ENCODE results near the gene CCDC136. TPM values are rescaled to one million over a fixed set of nuclear protein-coding genes. Genes with fewer than 3 reads are reported as not detected.

CCDC136 gene
- total RNA-seq, 4 donors from 2014 or later: 0.35 to 35.5 (median 6.1) TPM

DNA sequence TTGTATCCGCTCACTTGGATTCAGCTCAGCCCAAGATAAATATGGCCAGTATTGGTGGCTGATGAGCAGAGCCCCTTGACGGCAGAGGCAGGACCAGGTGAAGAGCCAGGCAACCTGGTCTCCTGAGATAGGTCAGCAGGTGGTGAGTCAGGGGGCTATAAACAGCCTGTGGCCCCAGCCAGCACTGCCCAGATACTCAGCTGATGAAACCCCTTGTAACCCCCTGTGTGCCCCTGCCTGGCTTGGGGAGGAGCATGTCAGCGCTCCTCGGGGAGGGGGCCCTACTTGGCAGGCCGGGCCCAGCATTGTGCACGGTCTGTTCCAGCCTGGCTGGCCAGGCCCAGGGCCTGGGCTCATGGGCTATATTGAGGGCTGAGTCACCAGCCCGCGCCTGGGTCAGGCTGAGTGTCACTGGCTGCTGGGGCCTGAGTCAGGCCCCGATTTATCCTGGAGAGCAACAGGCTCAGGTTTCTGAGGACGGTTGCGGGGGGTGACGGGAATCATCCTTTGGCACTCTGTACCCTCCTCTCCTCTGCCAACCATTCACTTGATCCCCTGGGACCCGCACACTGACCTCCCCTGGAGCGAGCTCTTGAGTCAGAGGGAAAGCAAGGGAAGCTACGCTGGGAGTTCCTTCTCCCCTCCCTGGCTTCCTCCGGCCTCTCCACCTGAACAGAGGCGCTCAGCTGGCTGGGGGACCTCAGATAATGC, 35.6 kb downstream of the CCDC136 start:
- H3K4me1 ChIP-seq: peaks cover 0 to 23% (median 17%) of the 10 kb centered on the region in 4 donors
- peaks cover 0 to 8% of the 10 kb centered on the region in 2 donors for H3K27me3 ChIP-seq
- H3K9me3 ChIP-seq: no peaks in the 10 kb centered on the region
- DNase-seq: no peak
- TF ChIP-seq, protein P1, sequence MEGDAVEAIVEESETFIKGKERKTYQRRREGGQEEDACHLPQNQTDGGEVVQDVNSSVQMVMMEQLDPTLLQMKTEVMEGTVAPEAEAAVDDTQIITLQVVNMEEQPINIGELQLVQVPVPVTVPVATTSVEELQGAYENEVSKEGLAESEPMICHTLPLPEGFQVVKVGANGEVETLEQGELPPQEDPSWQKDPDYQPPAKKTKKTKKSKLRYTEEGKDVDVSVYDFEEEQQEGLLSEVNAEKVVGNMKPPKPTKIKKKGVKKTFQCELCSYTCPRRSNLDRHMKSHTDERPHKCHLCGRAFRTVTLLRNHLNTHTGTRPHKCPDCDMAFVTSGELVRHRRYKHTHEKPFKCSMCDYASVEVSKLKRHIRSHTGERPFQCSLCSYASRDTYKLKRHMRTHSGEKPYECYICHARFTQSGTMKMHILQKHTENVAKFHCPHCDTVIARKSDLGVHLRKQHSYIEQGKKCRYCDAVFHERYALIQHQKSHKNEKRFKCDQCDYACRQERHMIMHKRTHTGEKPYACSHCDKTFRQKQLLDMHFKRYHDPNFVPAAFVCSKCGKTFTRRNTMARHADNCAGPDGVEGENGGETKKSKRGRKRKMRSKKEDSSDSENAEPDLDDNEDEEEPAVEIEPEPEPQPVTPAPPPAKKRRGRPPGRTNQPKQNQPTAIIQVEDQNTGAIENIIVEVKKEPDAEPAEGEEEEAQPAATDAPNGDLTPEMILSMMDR (IDR thresholded peaks at IDR 0.05): no peak
- TF ChIP-seq POLR2A (IDR thresholded peaks at IDR 0.05): no peak
- no peaks in the 10 kb centered on the region for H3K36me3 ChIP-seq
- no peak overlapping the region for H3K4me3 ChIP-seq
- peak overlapping the region in 1 of 4 donors; percentile 60 for H3K27ac ChIP-seq

DNA sequence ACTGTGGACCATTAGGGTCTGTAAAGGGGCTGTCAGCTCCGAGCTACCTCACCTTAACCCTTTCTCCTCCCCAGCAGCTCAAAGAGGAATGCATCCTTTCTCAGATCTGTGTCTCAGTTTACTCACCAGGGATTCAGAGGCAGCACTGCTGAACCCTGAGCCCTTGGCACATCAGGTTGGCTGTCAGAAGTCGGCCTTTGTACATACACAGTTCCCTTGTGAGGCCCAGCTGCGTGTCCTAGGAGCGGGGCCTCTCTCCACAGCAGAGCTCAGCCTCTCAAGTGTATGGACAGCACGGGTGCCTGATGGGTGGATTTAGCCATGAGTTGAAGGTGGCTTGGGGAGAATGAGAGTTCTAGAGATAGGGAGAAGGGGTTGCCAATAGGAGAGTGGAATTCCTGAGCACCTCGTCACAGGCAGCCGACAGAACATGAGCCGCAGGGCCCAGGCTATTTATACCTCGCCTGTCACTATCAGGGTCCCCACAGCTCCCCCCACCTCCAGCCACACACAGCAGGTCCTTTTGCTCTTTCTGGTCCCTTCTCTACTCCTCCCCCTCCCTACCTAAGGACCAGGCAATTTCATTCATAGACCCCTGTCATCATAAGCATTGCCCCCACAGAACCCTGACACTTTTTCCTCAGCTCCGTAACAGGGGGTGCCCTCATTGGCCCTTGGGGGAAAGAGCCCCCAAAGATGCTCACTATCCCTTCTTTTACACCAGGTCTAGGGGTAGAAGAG, 36.4 kb downstream of the CCDC136 start:
- Histone ChIP-seq H3K27ac (peak overlapping the region in 1 of 4 donors; percentile 60), H3K27me3 (peaks cover 0 to 8% of the 10 kb centered on the region in 2 donors), H3K4me1 (peaks cover 0 to 23% (median 17%) of the 10 kb centered on the region in 4 donors), H3K36me3 (no peaks in the 10 kb centered on the region), H3K4me3 (no peak overlapping the region), H3K9me3 (no peaks in the 10 kb centered on the region)
- no peak for DNase-seq
- TF ChIP-seq, protein P1 (IDR thresholded peaks at IDR 0.05): no peak
- no peak for TF ChIP-seq POLR2A (IDR thresholded peaks at IDR 0.05)

DNA sequence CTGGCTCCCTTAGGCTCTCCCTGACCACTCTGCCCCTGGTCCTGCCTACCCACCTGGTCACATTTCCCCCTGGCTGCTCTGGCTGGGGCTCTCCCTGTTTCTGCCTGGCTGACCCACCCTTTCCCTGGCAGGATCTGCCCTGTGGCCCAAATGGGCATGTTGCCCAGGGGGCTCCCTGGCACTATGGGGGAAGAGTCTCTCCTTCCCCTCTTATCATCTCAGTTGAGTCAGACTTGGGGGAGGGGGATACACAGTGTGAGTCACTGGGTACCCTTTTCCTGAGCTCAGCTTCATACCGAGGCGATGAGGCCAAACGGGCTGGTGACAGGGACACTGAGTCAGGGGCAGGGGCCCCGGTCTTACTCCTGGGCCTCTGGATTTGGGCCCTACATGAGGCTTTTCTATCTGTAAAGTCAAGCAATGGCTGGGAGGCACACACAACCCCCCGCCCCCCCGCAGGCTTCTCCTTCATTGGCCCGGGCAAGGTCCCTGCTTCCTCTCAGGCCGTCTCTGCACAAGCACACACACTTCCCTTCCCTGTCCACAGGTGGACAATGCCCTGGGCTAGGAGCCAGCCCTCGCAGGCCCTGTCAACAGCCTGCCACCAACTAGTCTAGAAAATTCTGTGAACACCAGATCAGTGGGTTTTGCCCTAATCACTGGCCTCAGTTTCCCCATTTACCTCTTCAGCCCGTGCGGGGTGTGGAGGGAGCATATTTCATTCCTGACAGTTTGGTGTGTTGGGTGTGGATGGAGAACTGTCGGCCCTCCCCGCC, 37.8 kb downstream of the CCDC136 start:
- Histone ChIP-seq H3K9me3 (no peaks in the 10 kb centered on the region), H3K36me3 (no peaks in the 10 kb centered on the region), H3K4me1 (peaks cover 0 to 23% (median 17%) of the 10 kb centered on the region in 4 donors), H3K27me3 (peaks cover 0 to 8% of the 10 kb centered on the region in 2 donors), H3K27ac (peak overlapping the region in 2 of 4 donors; percentile 72 to 88), H3K4me3 (peak overlapping the region in 3 of 4 donors; percentile 55 to 63 (median 58))
- DNase-seq: peak in 1 of 3 donors; percentile 44
- no peak for TF ChIP-seq POLR2A (IDR thresholded peaks at IDR 0.05)
- TF ChIP-seq, protein P1 (IDR thresholded peaks at IDR 0.05): no peak

DNA sequence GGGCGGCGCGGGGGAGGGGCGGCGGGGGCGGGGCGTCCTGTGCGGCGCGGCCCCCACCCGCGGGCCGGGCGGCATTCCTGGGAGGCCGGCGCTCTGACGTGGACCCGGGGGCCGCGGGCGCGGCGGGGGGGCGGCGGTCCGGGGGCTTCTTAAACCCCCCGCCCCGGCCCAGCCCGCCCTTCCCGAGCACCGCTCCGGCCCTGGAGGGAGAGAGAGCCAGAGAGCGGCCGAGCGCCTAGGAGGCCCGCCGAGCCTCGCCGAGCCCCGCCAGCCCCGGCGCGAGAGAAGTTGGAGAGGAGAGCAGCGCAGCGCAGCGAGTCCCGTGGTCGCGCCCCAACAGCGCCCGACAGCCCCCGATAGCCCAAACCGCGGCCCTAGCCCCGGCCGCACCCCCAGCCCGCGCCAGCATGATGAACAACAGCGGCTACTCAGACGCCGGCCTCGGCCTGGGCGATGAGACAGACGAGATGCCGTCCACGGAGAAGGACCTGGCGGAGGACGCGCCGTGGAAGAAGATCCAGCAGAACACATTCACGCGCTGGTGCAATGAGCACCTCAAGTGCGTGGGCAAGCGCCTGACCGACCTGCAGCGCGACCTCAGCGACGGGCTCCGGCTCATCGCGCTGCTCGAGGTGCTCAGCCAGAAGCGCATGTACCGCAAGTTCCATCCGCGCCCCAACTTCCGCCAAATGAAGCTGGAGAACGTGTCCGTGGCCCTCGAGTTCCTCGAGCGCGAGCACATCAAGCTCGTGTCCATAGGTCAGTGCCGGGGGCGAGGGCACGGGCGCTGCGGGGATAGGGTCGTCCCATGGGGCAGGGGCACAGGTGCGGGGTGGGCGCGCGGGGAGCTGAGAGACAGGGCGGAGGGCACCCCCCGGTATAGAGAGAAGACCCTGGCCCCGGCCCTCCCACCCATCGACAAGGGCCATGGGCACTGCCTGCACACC, 38.7 kb downstream of the CCDC136 start, which contains the start of gene FLNC:
Gene FLNC (plus strand): TSS at position 176 of the 947 bp plus-strand sequence. CDS start 232 bp downstream, at position 408.
- Histone ChIP-seq H3K27me3 (peaks cover 0 to 8% of the 10 kb centered on the region in 2 donors), H3K27ac (peak within 1 kb of the TSS in 3 of 4 donors; percentile 31 to 88 (median 72)), H3K36me3 (no peaks in the 10 kb centered on the region), H3K9me3 (no peaks in the 10 kb centered on the region), H3K4me1 (peaks cover 0 to 23% (median 17%) of the 10 kb centered on the region in 4 donors), H3K4me3 (peak within 1 kb of the TSS; percentile 26 to 63 (median 56))
- peak; percentile 34 to 69 (median 64) for DNase-seq
- TF ChIP-seq POLR2A (IDR thresholded peaks at IDR 0.05): no peak
- TF ChIP-seq, protein P1 (IDR thresholded peaks at IDR 0.05): no peak
